NCI-H82 treated with DMSO at 0.1 percent for 48 hours (cell line): Measurements from ENCODE around the gene SLC8A1.

Source experiments
- DNase-seq: peaks from one replicate; lab custom pipeline; 2025; ENCODE audit not compliant: unreplicated experiment; lab: John Stamatoyannopoulos, UW

The SLC8A1 gene

DNA sequence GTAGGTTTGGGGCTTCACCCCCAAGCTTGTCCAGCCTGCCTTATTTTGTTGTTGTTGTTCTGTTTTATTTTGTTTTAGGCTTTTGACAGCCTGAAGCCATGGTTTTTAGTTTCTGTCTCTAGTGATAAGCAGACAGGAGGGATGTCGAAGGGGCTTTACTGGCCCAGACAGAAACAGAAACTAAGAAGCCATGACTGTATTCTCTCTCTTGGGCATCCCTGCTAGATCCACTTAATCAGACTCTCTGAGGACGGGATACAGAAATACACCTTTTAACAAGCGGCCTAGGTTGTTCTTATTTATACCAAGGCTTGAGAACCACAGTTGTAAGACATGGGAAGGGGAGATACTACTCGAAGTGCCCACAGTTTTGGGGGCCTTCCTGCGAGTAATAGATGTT, 330.9 kb downstream of the SLC8A1 start:
- no peak for DNase-seq

DNA sequence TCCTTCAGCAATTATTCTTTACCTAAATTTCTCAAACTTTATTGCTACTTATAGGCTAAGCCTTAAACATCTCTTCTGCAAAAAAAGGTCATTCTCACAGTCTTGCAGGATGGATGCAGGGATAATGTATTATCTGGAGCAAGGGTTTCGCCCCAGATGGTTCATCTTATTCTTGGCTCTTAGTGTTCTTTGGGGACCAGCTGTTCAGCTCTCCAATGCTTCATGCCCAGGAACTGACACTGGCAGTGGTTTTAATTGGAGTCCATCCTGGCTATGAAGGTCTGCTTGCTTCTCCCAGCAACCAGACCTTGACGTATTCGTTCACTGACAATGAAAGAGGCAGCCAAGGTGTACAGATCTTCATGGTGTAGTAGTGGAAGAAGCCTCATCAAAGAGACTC, 331.9 kb downstream of the SLC8A1 start:
- DNase-seq, result peak; percentile 70

DNA sequence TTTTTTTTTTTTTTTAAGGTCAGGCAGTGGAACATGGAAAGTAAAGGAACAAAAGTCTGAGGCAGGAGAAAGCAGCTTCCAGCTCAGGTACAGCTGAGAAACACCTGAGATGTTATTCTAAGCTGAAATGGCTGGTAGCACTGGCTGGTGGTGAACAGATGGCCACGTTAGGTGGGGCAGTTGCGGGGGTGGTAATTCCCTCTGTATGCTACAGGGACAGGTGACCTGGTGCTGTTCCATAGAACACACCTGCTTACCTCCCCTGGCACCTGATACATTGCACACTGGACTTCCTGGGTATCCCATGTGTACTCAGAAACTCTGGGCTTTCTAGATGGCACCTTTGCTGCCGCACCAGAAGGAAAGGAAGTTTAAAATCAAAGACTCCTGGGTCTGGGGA, 333.3 kb downstream of the SLC8A1 start:
- no peak for DNase-seq

DNA sequence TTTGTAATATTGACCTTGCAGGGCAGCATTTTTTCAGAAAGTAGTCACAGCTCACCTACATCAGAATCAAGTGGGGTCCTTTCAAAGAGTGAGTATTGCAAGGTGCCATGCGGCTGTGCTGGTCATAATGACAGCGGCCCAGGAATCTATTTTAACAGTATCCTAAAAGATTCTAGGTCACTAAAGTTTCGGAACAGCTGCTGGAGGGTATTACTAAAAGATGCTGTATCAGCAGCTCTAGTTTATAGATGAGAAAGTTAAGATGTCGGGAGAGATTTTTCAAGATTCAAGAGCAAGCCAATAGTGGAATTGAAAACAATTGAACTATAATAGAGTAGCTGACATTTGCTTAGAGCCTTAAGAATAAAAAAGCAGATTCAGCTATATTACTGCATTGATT, 336.0 kb downstream of the SLC8A1 start:
- DNase-seq, result no peak

DNA sequence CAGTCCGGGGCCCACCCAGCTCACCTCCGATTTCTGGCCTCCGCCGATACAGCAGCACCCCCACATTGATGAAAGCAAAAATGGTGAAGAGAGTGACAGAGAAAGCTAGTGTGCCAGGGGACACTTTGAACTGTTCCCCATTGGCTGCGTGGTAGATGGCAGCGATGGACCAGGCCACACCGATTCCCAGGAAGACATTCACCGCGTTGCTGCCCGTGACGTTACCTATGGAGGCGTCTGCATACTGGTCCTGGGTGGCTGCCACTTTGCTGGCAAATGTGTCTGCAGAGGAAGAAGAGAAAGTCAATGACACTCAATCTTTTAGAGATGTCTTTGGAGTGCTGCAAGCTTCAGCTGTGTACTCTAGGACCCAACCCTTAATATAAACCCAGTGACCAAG, 336.5 kb downstream of the SLC8A1 start:
- DNase-seq, result no peak

DNA sequence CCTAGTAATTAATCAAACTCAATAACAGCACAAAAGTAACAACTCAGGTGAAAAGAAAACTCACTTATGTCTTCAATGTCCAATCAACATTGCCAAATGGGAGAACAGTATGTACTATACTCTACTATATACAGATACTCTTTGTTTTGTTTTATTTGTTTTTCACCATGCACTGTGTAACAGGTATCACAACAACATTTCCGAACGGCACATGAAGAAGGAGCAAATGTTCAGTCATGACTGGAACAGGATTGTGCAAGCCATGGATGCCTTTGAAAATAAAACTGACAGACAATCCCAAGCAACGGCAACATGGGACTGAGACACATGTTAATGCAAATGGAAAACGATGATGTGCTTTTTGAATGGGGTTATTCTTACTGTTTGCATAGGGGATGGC, 337.9 kb downstream of the SLC8A1 start:
- DNase-seq, result no peak

DNA sequence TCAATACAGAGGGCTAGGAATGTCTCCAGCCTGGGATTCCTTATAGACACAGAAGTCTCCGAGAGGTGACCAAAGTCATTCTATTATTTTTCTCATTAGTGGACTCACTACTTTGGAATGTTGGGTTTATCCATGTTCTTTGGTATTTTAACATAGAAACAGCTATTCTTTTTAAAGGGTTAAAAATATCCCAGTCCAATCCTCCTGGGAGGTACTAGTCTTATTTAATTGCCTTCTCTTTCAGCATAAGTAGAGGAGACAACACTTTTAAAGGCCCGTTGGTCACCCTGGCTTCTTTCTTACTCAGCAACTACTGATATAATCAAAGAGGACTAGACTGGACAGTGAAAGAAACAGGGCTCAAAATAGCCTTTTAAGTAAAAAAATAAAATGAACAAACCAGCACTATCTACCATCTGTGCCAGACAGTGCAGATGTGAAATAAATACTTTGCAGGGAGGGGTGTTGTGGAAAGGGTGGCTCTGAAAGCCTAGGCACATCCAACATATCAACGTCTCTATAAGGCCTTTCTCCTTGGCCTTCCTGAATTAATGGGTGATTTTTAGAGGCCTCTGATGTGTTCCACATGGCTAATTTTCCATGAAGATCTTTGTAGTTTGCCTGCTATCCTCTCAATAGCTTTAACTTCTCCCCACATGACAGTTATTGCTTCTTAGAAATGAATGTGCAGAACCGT, 338.5 kb downstream of the SLC8A1 start:
- no peak for DNase-seq

DNA sequence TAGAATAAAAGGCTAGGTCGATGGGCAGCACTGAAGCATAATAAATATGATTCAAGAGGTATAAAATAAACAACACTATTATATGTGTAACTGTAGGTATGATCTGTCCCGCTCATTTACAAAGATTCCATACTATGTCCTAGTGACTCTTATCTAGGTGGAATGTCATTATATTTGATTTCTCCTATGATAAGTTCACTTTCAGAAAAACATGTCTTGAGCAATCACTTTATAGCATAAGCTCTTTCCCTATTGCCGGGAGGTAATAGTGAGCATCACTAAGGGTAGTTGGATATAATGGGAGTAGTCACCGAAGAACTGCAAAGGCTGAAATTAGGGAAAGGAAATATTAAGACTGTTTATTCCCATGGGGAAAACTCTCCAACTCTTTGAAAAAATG, 342.5 kb downstream of the SLC8A1 start:
- no peak for DNase-seq

DNA sequence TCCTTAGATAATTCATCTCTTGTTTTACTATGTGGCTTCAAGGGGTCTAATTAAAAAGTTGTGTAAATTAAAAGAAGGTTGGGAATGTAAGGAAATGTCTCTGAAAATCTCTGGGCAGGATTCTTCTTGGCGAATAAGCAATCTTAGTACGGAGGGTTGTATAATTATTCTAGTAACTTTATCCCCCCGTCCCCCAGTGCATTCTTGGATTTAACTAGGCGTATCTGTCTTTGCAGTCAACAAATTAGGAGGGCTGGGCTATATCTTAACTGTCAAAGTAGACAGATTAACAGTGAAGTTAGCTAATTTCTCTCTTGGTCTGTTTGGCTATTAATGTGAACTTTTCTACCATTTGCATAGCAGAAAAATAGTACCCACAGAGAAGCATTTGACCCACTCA, 343.0 kb downstream of the SLC8A1 start:
- no peak for DNase-seq

DNA sequence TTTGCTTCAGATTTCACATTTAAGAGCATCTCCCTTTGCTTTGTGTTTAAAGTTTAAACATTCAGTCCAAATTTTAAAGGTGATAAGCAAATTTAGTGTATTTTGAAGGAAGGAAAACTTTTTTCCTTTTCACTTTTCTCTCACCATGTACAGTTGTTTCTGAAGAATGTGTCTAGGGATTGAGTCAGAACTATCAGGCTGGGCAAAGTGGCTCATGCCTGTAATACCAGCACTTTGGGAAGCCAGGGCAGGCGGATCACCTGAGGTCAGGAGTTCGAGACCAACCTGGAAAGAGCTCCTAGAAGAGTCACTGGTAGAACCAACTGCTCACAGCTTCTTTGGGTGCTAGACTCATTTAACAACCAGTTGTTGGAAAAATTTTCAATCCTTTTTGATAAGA, 345.8 kb downstream of the SLC8A1 start:
- no peak for DNase-seq

DNA sequence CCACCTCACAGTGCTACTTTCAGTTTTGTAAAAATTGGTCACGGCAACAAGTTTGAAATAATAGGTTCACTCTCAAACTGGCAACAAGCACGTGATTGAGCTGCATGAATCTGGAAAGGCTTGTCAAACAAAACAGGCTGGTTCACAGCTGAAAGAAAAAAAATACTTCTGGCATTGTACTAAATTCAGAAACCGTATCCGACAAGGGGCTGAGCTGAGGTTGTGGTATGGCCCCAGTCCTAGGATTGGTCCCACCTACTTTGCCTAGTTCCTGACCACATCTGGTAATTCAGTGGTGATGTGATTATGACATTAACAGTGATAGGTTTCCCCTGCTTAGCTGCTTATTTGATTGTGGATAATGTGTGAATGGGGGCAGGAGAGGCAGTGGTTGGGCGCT, 346.3 kb downstream of the SLC8A1 start:
- DNase-seq, result peak; percentile 25

DNA sequence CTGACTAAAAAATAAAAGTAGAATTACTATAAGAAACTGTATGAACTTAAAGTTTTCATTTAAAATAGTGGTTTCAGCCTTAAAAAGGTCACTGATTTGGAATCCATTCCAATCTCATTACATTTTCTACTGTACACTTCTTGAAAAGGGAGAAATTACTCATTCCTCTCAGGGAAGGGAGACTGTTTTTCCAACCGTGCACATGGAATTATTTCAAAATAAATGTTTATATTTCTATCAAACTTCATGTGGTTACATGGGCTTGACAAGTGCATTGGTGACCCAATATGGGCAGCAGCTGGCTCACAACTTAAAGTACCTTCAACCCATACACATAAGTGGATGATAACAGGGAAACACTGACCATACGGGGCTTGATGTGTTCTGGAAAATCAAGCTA, 348.3 kb downstream of the SLC8A1 start:
- no peak for DNase-seq

DNA sequence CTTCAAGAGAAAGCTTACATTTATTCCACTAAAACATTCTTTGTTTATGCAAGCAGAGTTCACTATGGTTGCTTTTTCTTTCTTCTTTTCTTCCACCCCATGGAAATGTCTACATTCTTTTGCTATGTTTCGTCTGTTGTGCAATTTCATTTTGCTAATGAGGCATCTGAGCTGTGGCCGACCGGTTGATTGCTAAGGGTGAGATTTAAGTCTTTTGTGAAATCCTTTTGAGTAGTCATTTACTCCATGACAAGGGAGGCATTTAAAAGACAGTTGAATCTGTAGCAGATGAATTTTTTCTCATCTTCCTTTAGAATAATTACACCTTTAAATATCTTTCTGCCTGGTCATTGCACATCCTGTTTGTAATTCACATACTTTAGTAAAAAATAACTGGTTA, 348.7 kb downstream of the SLC8A1 start:
- DNase-seq, result no peak

DNA sequence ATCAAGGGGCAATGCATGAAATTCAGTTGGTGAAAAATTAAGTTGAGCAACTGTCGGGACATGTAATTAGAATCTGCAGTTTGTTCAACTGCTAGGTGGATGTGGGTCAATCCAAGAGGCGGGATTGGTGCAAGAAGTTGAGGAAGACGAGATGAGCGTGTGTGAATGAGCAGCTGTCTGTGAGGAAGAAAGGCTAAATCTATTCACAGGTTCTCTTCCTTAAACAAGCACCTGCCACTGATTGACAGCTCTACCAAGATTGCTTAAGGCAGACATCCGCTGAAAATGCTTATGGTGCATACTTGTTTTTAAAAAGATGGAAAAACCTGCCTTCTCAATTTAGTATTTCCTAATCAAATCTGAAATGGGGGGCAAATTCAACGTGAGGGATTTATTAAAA, 349.4 kb downstream of the SLC8A1 start:
- DNase-seq, result peak; percentile 5

DNA sequence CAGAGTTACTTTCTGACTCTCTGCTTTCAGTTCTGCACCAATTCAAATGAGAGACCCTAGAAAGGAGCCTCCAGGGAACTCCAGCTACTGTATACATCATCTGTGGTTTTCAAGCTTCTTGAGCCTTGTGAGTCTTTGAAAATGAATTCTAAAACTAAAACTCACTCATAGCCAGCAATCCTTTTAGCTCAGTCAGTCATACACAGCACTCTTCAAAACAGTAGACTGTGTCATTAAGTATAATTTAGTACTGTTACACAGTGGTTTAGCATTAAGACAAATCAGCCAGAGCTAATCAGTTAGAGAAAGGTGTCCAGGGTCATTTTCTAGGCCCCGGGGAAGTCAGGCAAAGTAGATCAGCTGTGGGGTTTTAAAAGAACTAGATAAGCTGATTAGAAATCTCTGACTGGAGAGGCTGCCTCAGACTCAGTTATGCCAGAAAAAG, 350.7 kb downstream of the SLC8A1 start:
- peak; percentile 99 for DNase-seq

DNA sequence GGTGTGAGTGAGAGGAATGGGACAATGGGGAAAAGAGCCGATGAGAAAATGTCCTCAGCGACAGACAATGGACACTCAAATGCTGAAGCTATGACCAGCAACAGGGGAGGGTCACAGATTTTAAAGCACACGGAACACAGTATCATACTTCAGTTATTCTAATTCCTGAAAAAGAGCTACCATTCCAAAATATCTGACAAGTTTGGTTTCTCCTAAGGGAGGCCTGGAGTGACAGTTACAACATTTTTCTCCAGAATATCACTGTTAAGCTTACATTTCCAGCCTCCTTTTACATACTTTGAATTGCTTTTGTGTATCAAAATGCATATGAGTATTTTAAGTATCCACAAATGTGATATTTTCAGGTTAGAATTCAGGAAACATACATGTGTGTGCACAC, 351.2 kb downstream of the SLC8A1 start:
- no peak for DNase-seq

DNA sequence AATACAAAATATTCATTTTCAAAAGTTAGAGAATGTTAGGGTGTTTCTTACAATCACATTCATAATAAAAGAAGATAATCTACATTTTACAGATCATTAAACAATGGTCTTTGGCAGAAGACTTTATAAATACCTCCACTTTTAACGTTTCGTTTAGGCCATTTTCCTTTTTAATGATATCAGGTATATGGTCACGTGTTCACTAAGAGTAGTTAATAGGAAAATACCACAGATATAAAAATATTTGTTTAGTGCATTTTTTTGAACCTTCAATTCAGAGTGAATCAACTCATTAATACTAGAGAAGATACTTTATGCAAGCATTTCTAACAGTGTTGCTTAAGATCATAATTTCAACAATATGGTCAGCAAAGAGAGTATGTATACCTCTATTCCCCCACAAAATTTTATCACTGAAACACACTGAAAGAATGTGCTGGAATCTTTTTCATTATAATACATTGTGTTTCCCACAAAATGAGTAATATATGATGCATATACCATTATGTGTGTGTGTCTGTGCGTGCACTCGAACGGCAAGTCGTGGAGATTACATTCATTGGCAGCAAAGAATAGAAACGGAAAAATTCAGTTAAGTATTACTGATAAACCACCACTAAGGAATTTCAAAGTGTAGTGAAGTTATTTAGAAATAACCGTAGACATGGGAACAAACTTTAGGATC, 353.0 kb downstream of the SLC8A1 start:
- DNase-seq, result no peak

DNA sequence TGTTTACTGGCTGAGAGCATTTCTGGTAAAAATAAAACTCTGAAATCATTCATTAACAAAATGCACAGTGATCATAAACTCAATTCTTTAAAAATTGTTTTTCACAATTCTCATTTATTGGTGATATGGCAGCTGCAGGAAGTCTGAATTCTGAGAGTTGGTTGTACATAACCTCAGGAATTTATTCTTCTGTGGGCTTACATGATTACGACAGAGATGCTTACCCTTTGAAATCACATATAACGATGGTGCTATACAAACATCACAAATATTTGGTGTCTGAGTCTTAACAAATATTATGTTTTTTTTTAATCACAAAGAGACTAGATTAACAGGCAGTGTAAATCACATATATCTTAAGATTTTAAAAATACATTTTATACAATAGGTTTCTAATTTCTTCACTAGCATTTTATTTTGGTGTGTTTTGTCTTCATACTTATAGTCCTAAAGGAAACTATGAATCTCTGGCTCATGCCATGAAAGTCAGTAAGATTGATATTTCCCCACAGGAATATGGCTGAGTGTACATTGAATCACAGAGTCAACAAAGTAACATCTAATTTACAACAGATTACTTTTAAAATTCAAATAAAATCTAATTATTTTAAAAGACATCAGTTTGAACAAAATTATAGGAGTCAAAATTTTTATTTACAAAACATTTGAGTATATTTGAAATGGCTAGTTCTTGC, 354.1 kb downstream of the SLC8A1 start:
- DNase-seq, result no peak

DNA sequence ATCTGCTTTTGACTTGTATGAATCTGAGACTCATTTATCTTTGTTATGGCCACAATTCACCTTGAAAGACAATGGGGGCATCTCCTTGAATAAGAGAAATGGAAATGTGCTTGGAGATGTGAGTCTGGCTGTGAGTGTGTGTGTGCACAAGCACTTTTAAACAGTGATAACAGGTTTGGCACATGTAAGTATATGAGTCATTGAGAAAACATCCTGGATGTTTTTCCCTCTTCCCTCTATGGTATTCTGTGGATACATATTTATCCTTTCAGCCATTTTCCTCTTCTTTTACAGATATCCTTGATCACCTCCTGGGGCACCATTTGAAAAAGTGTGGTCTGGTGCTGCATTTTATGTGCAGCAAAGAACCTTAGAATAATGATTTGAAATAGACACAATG, 355.5 kb downstream of the SLC8A1 start:
- no peak for DNase-seq

DNA sequence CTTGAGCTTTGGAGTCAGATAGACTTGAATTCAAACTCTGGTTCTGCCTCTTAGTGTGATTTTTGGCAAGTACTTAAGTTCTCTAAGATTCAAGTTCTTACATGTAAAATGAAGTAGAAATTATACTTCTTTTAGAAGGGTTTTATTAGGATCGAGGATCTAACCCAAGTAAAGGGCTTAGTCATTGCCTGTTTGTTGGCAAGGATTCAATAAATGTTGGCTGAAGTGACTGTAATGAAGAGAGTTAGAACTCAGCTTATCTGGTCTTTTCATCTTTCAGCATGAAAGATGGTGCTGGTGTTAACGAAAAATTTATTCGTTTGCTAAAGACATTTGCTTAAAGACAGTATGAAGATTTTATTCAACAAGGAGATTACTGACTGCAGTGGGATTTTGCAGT, 356.9 kb downstream of the SLC8A1 start:
- DNase-seq, result no peak

DNA sequence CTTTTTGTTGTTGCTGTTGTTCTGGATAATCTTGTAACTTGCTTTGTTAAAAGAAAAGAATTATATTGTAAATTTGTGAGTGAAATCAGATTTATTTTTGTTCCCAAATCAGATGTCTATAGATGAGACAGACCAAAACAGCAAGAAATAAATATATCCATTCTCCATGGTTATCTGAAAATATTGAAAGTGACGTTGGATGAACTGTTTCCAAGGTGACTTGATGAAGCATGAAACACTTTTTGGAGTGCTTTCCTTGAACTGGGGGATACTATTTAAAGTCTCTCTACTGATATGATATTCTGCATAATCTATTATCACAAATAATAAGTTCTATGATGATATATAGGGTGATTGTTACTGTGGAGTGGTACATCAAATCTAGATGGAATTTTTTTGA, 357.4 kb downstream of the SLC8A1 start:
- DNase-seq, result no peak

DNA sequence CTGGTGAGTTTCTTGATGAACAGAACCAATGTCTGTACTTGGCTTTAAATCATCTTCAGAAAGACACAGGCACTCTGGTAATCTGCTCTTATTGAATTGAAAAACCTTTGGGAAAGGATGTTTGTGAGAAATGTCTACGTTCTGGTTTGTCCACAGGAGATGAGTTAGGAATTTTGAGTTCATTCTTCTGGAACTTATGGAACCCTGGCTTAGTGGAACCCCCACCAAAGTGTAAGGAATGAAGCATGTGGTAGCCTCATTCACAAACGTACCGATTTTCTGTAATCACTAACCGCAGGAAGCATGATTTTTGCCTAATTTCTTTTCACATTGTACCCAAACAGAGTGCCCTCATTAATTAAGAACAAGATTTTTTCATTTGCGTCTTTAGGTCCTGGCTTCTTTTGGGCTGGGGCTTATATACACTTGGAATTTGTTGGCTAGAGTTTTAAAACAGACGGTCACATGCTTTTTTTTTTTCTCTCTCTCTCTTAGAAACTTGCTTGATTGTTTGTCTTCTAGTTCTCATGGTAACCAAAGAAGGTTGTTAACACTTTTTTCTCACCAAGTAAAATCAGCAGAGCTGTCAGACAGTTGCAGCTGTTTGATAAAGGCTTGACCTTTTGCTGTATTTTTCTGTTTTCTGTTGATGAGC, 358.7 kb downstream of the SLC8A1 start:
- DNase-seq, result no peak
